NK-92 treated with Interleukin-12 subunit alpha and Interleukin-12 subunit beta, amount 100 ng/mL, for 24 hours (cell line): Measurements from ENCODE around the gene GNMT.

Experiments used
- DNase-seq: peaks from one replicate; lab custom pipeline; 2025; lab: John Stamatoyannopoulos, UW

GNMT gene

GRCh38 chr6:43013097-43013842 is 52.7 kb downstream of the GNMT start:
- DNase-seq, result no peak
